ENCODE measurements around the gene INSL4. TPM values are rescaled to one million over a fixed set of nuclear protein-coding genes. Genes with fewer than 3 reads are reported as not detected.

INSL4 gene
- total RNA-seq, 2 experiments from 2014 or later = not detected

DNA sequence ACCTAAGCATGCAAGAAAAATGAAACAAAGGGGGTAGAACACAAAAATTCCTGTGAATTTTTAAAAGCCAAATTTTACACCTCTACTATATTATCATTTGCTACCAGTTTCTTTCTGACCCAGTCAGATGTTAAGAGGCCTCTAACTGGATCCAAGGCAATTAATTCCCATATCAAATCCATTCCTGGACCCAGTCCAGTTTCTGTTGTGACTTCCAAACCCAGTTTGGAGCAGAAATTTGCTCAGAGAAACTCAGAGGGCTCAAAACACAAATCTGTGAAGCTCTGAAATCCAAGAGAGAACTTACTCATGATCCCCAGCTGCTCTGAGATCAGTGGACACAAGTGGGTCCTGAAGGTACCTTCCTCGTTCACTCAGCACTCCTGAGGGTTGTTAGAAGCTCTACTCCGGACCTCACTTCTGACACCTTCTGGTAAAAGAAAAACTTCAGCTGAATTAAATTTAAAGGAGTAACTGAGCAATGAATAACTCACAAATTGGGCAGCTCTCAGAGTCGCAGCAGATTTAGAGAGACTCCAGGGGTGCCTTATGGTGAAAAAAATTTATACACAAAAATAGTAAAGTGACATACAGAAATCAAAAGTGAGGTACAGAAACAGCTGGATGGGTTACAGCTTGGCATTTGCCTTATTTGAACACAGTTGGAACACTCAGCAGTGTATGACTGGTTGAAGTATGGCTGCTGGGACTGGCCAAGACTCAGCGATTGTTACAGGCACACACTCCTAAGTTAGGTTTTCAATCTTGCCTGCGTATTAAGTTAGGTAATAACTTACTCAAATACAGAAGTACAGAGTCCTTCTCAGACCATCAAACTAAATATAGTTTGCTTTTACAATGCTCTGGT lies 32.4 kb downstream of the INSL4 start:
- Histone ChIP-seq H3K4me2 (ENCODE audit: low read length) (no peak overlapping the region), H3K4me3 (ENCODE audit: low read depth, low read length, poor library complexity, severe bottlenecking) (no peak overlapping the region), H3K27ac (ENCODE audit: low read depth, low read length, poor library complexity, severe bottlenecking) (no peak overlapping the region), H3K36me3 (ENCODE audit: insufficient read depth, low read length) (no peaks in the 10 kb centered on the region), H3K79me2 (ENCODE audit: insufficient read depth, low read depth, low read length) (no peaks in the 10 kb centered on the region), H3K9me3 (ENCODE audit: low read length) (no peaks in the 10 kb centered on the region), H2AFZ (ENCODE audit: low read length) (no peak overlapping the region), H3K9me2 (ENCODE audit: insufficient read depth, low read length) (no peaks in the 10 kb centered on the region), H4K20me1 (ENCODE audit: insufficient read depth, low read length) (no peaks in the 10 kb centered on the region), H3K4me1 (ENCODE audit: insufficient read depth, low read length, poor library complexity, severe bottlenecking) (no peaks in the 10 kb centered on the region)
- BruUV-seq (replicated peaks) = no TSS peak
- intact Hi-C loops (cut with micrococcal nuclease; ENCODE audit: unreplicated experiment) = loop anchor here (10.0 kb wide), 1 partner anchor 499 kb away; no protein-coding TSS in a partner anchor
- peak; percentile 19 for DNase-seq (ENCODE audit: low spot score)
- ChIA-PET CTCF (ENCODE audit: unreplicated experiment) (no interaction called here), POLR2A (interaction anchor here (0.6 to 0.8 kb wide), 2 partner anchors 44 to 77 kb away, joined by 3 read pairs; no protein-coding TSS in a partner anchor)
- no peak for TF ChIP-seq EZH2phosphoT487 (IDR thresholded peaks at IDR 0.05; ENCODE audit: borderline replicate concordance, low read depth, low read length)
- TF ChIP-seq, protein P1, sequence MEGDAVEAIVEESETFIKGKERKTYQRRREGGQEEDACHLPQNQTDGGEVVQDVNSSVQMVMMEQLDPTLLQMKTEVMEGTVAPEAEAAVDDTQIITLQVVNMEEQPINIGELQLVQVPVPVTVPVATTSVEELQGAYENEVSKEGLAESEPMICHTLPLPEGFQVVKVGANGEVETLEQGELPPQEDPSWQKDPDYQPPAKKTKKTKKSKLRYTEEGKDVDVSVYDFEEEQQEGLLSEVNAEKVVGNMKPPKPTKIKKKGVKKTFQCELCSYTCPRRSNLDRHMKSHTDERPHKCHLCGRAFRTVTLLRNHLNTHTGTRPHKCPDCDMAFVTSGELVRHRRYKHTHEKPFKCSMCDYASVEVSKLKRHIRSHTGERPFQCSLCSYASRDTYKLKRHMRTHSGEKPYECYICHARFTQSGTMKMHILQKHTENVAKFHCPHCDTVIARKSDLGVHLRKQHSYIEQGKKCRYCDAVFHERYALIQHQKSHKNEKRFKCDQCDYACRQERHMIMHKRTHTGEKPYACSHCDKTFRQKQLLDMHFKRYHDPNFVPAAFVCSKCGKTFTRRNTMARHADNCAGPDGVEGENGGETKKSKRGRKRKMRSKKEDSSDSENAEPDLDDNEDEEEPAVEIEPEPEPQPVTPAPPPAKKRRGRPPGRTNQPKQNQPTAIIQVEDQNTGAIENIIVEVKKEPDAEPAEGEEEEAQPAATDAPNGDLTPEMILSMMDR (conservative IDR thresholded peaks at IDR 0.05; ENCODE audit: low read length) = peak; percentile 43

DNA sequence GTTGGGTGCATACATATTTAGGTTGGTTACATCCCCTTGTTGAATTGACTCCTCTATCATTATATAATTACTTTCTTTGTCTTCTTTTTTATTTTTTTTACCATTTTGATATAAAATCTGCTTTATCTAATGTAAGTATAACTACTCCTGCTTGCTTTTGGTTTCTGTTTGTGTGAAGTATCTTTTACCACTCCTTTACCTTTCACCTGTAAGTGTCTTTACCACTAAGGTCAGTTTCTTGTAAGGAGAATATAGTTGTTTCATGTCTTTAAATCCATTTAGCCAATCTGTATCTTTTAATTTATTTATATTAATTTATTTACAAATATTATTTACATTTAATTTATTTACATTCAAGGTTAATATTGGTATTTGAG lies 33.0 kb downstream of the INSL4 start:
- Histone ChIP-seq H3K27ac (ENCODE audit: low read depth, low read length, poor library complexity, severe bottlenecking) (no peak overlapping the region), H3K9me2 (ENCODE audit: insufficient read depth, low read length) (no peaks in the 10 kb centered on the region), H3K4me3 (ENCODE audit: low read depth, low read length, poor library complexity, severe bottlenecking) (no peak overlapping the region), H3K4me1 (ENCODE audit: insufficient read depth, low read length, poor library complexity, severe bottlenecking) (no peaks in the 10 kb centered on the region), H3K9me3 (ENCODE audit: low read length) (no peaks in the 10 kb centered on the region), H3K4me2 (ENCODE audit: low read length) (no peak overlapping the region), H2AFZ (ENCODE audit: low read length) (no peak overlapping the region), H3K79me2 (ENCODE audit: insufficient read depth, low read depth, low read length) (no peaks in the 10 kb centered on the region), H4K20me1 (ENCODE audit: insufficient read depth, low read length) (no peaks in the 10 kb centered on the region), H3K36me3 (ENCODE audit: insufficient read depth, low read length) (no peaks in the 10 kb centered on the region)
- POLR2A ChIA-PET = interaction anchor here (0.6 to 0.8 kb wide), 2 partner anchors 44 to 77 kb away, joined by 3 read pairs; no protein-coding TSS in a partner anchor
- CTCF ChIA-PET (ENCODE audit: unreplicated experiment) = no interaction called here
- TF ChIP-seq, protein P1 (conservative IDR thresholded peaks at IDR 0.05; ENCODE audit: low read length) = no peak
- no peak for TF ChIP-seq EZH2phosphoT487 (IDR thresholded peaks at IDR 0.05; ENCODE audit: borderline replicate concordance, low read depth, low read length)
- intact Hi-C loops (cut with micrococcal nuclease; ENCODE audit: unreplicated experiment) = loop anchor here (10.0 kb wide), 1 partner anchor 499 kb away; no protein-coding TSS in a partner anchor
- DNase-seq (ENCODE audit: low spot score) = no peak
- no TSS peak for BruUV-seq (replicated peaks)

DNA sequence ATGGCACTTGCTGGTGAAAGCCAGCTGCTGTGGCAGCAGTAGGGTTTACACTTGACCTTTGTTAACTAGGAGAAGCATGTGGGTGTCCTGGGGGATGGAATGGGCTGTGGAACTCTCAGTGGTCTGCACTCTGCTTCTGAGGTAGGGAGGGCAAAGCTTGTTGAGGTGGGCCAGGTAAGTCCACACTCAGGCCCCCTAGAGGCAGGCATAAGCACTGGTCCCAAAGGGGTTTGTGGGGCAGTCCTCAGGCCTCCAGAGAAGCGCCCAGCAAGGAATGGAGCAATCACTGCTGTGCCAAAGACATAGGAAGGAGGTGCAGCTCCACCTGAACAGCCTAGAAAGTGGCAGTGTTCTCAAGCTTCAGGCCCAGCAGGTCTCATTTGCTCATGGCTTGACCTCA lies 34.7 kb downstream of the INSL4 start:
- H3K79me2 ChIP-seq (ENCODE audit: insufficient read depth, low read depth, low read length) = no peaks in the 10 kb centered on the region
- intact Hi-C loops (cut with micrococcal nuclease; ENCODE audit: unreplicated experiment) = loop anchor here (10.0 kb wide), 1 partner anchor 501 kb away; no protein-coding TSS in a partner anchor
- POLR2A ChIA-PET = no interaction called here
- peak; percentile 12 for DNase-seq (ENCODE audit: low spot score)
- no peaks in the 10 kb centered on the region for H4K20me1 ChIP-seq (ENCODE audit: insufficient read depth, low read length)
- H3K4me3 ChIP-seq (ENCODE audit: low read depth, low read length, poor library complexity, severe bottlenecking) = no peak overlapping the region
- CTCF ChIA-PET (ENCODE audit: unreplicated experiment) = no interaction called here
- no peaks in the 10 kb centered on the region for H3K9me3 ChIP-seq (ENCODE audit: low read length)
- no TSS peak for BruUV-seq (replicated peaks)
- H3K36me3 ChIP-seq (ENCODE audit: insufficient read depth, low read length) = no peaks in the 10 kb centered on the region
- H3K4me2 ChIP-seq (ENCODE audit: low read length) = no peak overlapping the region
- H2AFZ ChIP-seq (ENCODE audit: low read length) = no peak overlapping the region
- H3K9me2 ChIP-seq (ENCODE audit: insufficient read depth, low read length) = no peaks in the 10 kb centered on the region
- H3K27ac ChIP-seq (ENCODE audit: low read depth, low read length, poor library complexity, severe bottlenecking) = no peak overlapping the region
- no peaks in the 10 kb centered on the region for H3K4me1 ChIP-seq (ENCODE audit: insufficient read depth, low read length, poor library complexity, severe bottlenecking)
- no peak for TF ChIP-seq EZH2phosphoT487 (IDR thresholded peaks at IDR 0.05; ENCODE audit: borderline replicate concordance, low read depth, low read length)
- TF ChIP-seq, protein P1 (conservative IDR thresholded peaks at IDR 0.05; ENCODE audit: low read length) = peak; percentile 63
